GM19468 (cell line): ENCODE results near the gene FHOD3.
"Not testable (repeated sequence)": the region's sequence is repeated elsewhere in the genome, so short reads cannot be mapped to it uniquely, and the experiment has no call there.

Experiments used
- ATAC-seq: cut with Tn5 transposase; IDR thresholded peaks from one replicate; pipeline ENCODE4 v1.9.1; 2021; ENCODE audit warnings: mild to moderate bottlenecking, moderate library complexity, moderate number of reproducible peaks; ENCODE audit not compliant: unreplicated experiment; ENCODE audit errors: extremely low read depth

The FHOD3 gene

DNA sequence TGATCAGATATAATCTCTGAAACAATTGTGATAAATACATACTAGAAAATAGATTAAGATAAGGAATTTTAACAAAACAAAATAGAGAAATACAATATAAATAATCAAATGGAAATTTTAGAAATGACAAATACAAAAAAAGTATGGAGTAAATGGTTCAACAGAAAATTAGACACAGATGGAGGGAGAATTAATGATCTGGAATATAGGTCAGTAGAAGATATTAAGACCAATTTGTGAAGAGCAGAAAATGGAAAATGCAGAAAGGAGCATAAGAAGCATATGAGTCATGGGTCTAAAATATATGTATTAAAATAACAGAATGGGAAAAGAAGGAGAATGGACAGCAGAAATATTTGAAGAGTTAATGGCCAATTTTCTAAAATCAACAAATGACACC is 44.4 kb downstream of the FHOD3 start:
- no peak for ATAC-seq

DNA sequence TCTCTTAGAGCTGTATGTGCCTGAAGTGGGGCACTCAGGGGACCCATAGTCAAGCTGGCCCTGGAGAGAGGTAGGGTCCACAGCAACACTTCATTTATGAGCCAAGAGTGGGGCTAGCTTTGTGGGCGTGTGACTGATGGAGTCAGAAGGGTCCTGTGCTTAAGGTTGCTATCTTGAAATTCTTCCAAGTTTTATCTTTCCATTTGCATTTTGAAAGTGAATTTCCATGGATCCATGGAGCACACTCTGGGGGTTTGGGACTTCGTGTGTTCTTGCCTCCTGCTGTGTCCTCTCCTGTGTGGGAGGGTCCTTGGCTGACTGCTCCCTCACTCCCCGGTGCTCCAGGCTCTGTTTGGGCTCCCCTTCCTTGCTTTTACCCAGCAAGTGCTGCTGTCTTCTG is 50.8 kb downstream of the FHOD3 start:
- no peak for ATAC-seq

DNA sequence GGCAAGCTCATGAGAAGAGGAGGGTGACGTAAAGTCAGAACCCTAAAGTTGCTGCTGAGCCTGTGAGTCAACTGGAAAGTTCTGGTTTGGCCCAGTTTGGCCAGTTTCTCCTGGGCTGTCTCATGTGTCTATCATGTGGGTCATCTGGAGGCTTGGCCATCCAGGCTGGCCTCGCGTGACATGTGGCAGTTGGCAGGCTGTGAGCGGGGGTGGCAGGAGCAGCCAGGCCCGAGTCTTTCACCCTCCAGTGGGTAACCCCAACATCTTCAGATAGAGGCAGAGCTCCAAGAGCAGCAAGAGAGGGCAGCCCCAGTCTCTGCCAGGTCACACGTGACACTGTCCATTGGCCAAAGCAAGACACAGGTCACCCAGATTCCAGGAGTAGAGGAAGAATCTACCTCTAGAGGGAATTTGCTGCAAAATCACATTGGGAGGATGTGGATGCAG is 51.5 kb downstream of the FHOD3 start:
- ATAC-seq = no peak

DNA sequence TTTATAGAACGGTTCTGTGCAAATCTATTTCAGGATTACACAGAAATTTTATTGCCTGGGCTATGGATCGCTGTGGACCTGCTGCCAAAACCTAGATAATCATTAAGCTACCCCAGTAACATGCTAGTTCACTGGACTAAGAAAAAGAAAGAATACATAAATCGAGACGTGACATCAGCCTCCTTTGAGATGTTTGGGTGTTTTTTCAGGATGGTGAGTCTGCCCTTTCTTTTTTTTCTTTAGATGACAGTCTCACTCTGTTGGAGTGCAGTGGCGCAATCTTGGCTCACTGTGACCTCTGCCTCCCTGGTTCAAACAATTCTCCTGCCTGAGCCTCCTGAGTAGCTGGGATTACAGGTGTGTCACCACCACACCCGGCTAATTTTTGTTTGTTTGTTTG is 52.0 kb downstream of the FHOD3 start:
- no peak for ATAC-seq

DNA sequence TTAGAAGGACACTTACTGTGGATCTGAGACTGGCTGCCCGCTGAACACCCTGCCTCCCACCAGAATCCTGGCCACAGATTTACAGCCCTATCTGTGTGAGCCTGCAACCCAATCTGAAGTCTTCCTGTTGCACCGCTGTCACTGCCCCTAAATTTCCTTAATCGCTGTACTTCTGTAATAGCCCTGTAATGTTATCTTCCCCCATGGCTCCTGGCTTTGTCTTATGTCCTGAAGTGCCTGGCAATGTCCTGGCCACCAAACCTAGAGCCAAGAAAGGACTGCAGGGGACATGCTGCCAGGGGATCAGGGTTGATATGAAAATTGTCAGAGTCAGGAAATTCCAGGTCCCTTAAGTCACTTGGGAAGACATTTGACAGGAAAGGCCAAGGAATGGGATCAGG is 52.7 kb downstream of the FHOD3 start:
- no peak for ATAC-seq

DNA sequence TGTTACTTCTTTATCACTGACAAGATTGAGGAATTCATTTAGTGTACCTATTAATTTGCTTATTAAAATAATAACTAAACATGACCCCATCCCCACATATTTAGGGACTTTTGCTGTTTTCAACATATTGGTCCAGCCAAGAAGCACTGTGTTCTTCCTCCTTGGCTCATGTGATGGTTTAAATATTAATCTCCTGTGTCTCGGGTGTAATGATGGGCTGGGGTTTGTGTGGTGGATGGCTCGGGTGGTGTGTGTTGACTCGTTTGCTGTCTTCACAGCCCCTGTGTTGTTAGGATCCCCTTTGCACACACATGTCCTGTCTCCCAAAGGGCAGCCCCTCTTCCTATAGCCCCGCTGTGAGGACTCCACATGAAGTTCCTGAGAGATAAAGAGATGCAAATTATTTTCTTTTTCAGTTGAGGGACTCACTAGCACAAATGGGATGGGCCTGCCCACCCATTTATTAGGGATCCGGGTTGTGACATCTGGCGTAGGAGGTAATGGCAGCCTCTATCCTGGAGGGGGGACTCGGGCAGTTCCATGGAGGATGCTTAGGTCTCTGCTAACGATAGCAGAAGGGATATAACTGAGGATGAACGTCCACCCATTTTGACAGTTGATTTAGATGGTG is 53.4 kb downstream of the FHOD3 start:
- no peak for ATAC-seq

DNA sequence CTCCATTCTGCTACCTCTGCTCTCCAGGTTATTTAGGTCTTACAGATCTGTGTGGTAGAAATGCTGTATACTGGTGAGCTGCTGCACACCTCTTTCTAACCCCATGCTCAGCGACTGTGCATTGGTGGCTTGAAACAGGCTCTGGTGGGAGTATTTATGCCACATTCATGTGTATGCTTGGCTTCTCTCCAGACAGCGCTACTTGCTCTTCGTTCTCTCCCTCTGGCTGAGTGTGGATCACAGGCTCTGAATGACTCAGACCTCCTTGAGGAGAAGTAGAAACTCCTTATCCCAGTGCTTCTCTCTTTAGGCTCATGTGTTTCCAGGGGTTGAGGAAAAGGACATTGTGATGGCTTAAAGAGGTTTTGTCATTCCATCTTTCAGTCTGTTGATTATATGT is 54.9 kb downstream of the FHOD3 start:
- no peak for ATAC-seq

DNA sequence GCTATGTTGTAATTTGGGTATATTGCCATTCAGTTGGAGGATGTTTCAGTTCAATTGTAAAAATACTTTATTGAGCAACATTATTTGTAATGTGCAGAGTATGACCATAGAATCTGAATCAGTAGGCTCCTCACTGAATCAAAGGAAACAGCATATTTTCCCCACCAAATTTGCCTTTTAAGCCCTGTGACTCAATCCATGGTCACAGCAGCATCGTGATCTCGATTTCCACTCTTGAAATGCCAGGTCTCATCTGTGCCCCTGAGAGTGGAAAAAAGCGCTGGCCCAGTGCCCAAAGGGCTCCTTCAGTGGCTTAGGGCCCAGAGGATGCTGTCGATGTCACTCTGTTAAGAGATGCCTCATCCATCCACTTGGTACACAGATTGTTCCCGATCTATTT is 57.5 kb downstream of the FHOD3 start:
- ATAC-seq = no peak

DNA sequence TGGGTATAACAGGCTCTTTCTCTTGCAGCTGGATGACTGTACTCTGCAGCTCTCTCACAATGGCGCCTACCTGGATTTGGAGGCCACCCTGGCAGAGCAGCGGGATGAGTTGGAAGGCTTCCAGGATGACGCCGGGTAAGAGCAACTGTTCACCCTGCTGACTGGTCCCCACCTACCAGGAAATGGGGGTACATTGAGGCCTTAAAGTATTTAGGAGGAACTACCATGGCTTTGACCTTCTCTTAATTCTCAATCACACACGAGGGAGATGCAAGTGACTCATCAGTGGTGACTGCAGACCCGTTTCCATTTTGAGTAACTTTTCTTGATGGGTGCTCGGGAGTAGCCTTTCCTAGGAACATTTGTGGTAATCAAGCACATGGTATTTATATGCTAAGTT is 58.0 kb downstream of the FHOD3 start:
- ATAC-seq = no peak

DNA sequence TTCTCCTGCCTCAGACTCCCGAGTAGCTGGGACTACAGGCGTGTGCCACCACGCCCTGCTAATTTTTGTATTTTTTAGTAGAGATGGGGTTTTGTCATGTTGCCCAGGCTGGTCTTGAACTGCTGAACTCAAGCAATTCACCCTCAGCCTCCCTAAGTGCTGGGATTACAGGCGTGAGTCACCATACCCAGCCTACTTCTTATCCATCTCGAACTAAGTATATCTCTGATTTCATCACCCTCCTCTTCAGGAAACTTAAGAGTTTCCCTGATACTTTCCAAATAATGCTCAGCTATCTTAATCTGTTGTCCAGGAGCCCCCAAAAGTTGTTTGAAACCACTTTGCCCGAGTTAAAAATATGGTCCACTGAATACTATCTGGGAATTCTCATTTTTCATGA is 59.2 kb downstream of the FHOD3 start:
- ATAC-seq = not testable (repeated sequence)

DNA sequence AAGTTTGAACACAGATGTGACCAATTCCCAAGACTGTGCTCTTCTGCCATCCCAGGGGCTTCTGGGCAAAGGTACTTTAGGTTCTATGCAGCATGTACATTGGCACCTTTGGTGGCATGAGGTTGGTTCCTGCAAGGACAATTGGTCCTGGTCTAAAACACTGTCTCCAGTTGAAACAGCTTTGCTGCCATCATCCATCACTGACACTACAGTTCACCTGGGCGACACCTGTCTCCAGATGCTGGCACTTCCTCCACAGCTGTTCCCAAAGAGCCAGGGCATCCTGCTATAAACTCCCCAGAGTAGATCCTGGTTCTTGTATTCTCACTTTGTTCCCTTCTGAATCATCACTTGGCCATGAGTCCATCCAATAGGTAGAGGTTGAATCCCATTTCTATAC is 60.6 kb downstream of the FHOD3 start:
- ATAC-seq = no peak

DNA sequence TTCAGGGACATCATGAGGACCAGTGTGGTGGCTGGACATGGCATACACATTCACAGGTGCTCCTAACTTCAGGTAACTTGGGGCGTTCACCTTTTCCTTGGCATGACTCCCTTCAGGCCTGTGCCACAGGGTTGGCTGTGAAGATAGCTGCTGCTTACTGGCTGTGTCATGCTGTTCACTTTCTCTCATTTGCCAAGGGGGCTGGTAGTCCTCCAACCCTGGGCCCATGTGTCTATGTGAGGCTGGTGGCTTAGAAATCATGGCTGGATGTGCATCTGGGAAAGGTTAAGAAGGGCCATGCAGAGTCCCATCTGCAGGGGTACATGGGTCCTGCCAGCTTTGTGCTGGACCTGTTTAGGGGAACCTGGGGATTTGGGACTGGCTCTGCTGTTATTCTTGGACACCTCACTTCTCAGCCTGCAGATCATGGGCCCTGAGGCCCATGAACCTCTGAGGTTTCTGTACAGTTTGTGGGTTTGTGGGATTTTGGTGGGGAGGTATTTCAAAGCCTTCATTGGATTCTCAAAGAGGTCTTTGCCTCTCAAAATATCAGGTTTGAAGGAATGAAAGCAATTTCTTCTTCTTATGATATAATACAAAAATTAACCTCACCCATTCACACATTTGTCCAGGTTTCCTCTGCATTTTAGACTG is 62.9 kb downstream of the FHOD3 start:
- ATAC-seq = no peak

DNA sequence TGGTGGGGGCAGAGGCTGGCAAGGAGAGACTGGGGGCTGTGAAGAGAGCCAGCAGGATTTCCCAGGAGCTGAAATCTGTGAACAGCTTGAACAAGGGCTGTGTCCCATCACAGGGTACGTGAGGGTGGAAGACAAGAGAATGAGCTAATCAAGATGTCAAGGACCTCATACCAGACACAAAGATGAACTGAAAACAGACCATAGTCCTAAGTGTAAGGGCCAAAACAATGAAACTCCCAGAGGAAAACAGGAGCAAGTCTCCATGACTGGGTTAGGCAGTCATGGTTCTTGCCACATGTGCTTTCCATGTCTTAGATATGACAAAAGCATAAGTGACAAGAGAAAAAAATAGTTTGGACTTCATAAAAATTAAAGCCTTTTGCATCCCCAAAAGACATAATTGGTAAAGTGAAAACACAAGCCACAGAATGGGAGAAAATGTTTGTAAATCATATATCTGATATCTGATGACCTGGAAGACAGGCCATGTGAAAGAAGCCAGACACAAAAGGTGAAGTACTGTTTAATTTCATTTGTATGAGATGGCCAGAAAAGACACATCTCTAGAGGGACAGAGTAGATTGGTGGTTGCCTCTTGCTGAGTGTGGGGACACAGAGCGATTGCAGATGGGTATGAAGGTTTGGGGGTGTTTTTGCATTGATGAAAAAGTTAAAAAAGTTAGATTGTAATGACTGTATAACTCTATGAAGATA is 67.6 kb downstream of the FHOD3 start:
- no peak for ATAC-seq

DNA sequence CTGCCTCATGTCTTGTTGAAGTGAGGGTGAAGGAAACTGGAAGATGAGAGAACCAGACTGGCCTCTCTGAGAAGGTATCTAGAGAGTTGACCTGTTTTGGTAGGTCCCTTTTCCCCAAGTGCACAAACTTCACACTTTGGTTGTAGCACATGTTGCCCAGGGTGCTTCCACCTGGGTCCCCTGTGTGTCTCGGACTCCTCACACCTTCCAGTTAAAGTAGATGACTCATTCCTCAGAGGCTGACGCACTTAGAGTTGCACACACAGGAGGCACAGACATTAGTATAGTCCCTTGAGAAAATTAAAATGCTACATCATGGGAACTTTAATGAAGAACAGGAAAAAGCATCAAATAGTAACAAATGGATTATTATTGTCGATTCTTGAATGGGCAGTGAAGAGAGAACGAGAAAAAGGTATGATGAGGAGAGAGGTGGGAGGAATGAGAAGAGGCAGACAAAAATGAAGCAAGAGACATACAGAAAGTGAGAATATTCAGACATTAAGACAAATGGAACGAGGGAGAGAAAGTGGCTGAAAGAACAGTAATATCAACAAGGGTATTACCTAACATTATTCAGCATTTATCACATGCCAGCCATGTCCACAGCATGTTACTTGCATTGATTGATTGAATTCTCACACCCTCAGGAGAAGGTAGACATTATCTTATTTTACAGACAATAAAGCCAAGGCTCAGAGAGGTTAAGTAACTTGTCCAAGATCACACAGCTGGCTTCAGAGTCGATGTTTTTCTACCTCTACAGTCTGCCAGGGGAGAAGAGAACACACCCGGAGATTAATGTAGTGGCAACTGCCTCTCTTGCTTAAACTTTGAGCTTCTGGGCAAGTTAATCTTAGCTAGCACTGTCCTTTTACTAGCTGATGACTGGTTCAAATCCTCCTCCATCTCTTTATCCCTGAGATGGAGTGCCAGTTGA is 68.6 kb downstream of the FHOD3 start:
- ATAC-seq = no peak

DNA sequence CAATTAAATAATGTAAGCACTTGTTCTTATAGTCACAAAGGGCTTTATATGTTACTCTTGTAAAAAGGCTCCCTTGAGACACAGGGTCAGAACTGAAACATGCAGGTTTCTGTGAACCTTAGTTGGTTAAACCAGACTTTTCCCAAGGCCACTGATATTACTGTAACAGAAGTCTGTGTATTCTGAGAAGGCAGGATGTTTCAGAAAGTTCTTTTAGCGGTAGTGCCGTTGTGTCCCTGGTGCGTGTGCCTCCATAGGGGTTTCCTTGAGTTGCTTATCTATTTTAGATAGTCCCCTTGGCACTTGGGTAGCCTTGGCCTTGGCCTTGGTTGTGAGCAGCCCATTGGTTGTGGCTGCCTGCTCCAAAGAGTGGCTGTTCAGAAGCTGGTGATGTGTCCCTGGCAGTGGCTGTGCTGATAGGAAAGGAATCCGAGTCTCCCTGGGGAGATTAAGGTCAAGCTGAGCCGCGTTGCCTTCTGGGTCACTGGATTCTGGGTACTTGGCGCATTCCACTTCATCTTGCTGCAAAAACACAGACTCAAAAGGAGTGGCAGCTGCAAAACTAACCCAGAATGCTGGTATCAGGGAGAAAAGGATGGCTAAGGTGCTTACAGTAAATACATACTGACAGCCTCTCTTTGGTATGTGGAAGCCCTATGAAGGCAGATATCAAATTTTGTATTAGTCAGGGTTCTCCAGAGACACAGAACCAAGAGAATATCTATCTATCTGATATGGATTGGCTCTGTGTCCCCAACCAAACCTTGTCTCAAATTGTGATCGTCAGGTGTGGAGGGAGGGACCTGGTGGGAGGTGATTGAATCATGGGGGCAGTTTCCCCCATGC is 69.7 kb downstream of the FHOD3 start:
- ATAC-seq = no peak

DNA sequence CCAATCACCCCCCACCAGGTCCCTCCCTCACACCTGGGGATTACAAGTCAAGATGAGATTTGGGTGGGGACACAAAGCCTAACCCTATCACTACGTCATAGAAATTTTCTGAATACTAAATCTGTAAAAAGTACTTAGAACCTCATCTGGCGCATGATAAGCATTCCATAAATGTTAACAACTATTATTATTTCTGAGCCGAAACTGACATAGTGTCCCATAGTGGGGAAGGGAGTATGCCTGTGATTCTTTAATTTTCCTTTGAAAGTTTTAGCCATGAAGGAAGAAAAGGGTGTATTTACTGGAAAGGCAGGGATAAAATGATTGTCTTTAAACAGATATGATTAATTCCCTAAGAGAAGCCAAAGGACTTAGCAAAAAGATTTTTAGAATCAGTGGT is 71.4 kb downstream of the FHOD3 start:
- ATAC-seq = no peak

DNA sequence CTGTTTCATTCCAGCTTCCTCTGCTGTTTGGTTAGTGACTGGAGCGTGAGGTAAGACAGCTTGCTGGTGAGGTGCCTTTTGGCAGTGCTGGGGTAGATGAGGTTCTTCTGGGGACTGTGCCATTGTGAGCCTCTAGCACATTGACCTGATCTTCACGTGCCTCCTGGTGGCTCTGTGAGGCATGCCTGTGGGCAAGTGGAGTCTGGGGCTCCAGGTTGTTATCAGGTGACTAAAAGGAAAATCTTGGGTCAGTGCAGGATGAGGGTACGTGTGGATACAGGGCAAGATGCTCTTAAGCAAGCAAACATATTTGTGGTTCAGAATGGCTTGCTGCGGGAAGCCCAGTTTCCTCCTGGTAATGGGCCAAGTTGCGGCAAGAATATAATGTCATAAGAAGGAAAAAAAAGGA is 75.4 kb downstream of the FHOD3 start:
- ATAC-seq = no peak

DNA sequence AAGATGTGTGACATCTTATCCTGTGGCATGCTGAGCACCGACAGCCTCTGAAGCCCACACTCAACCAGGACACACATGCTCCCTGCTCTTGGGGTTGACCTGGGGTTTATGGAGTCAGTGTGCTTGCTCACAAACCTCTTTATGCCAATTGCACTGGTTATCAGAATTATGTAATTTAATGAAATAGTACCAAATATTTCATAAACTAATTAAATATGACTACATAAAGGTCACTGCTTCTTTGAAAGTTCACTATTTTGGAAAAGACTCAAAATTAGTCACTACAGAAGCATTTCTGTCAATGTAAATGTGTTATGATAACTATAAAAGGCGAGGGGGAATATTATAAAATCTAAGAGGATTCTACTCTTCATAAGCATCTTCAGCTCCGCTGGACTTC is 76.7 kb downstream of the FHOD3 start:
- no peak for ATAC-seq

DNA sequence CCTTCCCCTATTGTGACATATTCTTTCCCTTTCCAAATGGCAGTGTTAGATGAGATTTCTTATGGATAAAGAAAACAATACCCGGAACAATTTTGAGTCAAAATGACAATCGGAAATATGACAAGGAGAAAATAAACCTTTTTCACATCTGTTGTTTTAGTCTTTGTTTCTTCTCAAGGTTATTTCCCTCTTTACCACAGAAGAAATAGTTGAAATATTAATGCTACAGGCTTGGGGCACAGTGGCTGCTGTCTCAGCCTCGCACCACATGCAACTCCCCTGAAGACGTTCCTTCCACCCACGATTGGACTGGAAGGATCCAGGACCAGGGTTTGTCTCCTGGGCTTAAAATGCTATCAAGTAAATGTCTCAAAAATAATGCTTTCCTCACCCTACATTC is 77.6 kb downstream of the FHOD3 start:
- no peak for ATAC-seq

DNA sequence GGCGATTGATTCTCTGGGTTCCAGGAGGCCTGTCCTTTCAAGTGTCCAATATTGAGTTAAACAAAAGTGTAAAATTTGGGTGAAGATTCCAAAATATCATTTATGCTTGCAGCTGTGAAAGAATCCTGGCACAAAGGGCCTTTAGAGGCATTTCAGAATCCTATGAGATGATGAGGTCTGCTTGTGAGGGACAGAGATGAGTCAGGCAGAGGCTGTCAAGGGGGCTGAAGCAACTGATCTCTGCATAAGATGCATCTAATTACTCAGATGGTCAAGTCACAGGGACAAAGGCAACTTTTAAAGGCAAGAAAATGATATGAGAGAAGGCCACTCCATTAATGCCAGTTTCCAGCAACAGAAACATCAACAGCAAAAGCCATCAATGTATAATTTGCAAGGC is 78.8 kb downstream of the FHOD3 start:
- ATAC-seq = no peak
